HG03103 (cell line): ENCODE measurements around the gene TLE3.
"Not testable (repeated sequence)": the region's sequence is repeated elsewhere in the genome, so short reads cannot be mapped to it uniquely, and the experiment has no call there.

Experiments used
- ATAC-seq: cut with Tn5 transposase; IDR thresholded peaks from one replicate; pipeline ENCODE4 v1.9.1; 2021; ENCODE audit warnings: low read depth; ENCODE audit not compliant: unreplicated experiment

TLE3 gene

GRCh38 chr15:70127288-70127746, 29.6 kb upstream of the TLE3 start:
- no peak for ATAC-seq

DNA sequence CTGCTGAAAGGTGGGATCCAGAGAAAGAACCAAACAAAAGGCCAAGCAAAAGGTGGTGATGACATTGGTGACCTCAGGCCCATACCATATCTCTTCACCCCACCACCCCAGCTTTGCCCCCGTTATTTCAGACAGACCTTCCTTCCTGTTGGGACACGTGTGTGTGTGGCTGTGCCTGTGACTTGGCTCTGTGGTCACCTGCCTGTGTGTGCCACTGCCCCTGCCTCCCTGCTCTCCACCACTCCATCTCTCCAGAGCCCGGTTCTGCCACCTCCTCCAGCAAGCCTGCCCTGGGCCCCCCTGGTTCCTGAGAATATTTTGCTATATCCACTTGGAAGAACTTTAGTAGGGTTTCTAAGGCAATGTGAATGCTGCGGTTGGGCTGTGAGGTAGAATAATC, 28.6 kb upstream of the TLE3 start:
- no peak for ATAC-seq

DNA sequence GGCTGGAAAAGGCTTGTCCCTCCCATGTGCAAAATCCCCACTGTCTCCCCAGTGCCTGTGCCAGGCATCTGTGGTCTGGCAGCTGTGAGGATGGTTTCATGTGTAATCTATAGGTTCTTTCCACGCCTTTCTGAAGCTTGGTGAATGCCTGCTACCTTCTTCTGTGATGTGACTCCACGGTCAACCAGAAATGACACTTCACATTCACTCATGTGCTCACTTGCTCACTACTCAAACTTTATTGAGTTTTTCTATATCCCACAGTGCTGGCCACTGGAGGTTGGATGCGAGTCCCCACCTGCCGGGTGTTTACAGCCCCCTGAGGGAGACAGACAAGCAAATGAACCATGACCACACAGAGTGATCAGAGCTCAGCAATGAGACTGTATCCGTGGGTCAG, 27.9 kb upstream of the TLE3 start:
- no peak for ATAC-seq

GRCh38 chr15:70121624-70122302, 24.0 kb upstream of the TLE3 start:
- ATAC-seq = no peak

- ATAC-seq = no peak
Observed at GRCh38 chr15:70120958-70121623, 23.4 kb upstream of the TLE3 start.

- ATAC-seq = no peak
Observed at GRCh38 chr15:70119911-70120508, 22.3 kb upstream of the TLE3 start.

DNA sequence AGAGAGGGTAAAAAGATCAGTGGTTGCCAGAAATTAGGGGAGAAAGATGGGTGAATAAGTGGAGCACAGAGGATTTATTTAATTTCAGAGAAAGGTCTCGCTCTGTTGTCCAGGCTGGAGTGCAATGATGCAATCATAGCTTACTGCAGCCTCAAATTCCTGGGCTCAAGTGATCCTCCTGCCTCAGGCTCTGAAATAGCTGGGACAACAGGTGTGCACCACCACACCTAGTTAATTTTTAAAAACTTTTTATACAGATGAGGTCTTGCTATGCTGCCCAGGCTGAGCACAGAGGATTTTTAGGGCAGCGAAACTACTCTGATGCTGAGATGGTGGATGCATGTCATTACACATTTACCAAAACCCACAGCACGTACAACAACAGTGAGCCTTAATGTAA, 20.9 kb upstream of the TLE3 start:
- no peak for ATAC-seq

DNA sequence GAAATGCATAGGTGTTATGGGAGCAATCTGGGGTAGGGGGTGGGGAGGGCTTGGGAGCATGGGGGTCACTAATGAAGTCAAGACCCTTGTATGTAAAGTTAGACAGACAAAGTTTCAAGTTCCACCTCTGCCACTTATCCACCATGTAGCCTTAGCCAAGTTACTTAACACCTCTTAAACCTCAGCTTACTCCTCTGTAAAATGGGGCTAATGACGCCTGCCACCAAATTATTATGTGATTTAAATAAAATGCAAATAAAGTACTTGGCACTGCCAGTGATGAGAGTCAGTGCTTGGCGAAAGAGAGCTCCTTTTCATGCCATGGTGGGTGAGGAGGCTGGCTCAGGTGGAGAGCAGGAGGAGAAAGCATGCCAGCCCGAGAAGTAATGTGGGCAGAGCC, 18.6 kb upstream of the TLE3 start:
- ATAC-seq = no peak

- ATAC-seq = no peak
Observed at GRCh38 chr15:70114221-70114620, 16.5 kb upstream of the TLE3 start.

DNA sequence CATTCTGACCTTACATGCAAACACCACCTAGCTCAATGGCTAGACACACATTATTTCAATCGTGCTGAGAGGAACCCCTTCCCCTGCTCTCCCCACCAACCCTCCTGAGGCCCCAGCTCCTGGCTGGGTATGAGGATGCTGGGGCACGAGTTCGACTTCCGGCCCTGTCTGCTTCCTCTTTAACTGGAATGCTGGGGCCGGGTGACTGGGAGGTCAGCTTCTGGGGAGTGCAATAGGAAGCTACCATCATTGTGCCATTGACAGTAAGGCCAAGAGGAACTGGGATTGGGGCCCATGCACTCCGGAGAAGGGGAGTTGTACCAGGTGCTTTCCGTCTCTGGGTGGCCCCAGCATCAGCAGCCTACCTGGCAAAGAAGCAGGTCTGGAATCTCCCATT, 15.6 kb upstream of the TLE3 start:
- no peak for ATAC-seq

- not testable (repeated sequence) for ATAC-seq
Observed at GRCh38 chr15:70112572-70113303, 15.0 kb upstream of the TLE3 start.

- no peak for ATAC-seq
Observed at GRCh38 chr15:70112074-70112395, 14.3 kb upstream of the TLE3 start.

DNA sequence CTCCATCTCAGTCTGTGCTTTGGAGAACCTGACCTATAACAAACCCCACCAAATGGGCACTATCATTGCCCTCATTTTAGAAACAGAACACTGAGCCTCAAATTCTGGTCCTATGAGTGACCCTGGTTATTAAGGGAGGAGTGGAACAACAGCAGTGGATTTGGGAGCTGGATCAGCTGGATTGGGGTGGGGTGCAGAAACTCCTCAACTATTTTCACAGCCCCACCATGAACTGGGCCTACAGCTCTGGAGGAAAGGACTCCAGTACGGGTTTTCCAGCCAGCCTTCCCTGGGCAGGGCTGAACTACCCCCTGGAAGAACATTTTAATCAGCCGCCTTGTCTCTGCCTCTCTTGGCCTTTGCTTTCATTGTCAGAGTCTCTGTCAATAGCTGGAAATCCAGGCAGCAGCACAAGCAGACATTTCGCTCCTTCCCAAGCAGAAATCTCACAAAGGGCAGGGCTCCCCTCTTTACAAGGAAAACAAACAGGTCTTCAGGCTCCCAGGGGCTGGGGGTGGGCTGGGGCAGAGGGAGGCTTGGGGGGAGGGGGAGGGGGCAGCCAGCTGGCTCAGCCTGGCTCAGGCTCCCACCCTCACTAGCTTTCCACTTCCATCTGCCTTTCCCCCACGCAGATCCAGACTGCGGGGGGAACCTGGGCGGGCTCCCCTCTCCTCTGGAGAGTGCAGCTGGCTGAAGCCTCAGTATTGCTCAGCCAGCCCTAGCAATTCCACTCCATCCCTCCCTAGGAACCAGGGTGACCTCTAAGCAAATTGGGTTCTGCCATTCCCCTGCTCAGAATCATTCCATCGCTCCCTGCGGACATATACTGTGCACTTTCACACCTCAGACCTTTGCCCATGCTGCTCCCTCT, 13.7 kb upstream of the TLE3 start:
- no peak for ATAC-seq

DNA sequence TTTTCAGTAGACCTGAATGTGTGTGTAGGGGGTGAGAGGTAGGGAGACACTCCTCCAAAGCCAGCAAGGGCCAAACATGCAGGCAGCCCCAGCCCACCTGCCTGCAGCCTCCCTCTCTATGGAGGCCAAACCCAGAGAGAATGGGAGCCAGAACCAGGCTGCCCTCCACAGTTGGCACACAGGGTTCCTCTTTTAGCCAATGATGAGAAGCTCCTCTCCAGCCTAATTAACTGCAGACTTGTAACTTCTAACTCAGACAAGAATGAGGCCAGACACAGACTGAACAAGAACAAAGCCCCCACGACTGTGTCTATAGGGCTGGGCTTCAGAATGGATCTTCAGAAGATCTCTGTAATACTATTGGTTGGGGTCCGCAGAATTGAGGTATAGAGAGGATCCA, 12.3 kb upstream of the TLE3 start:
- no peak for ATAC-seq

DNA sequence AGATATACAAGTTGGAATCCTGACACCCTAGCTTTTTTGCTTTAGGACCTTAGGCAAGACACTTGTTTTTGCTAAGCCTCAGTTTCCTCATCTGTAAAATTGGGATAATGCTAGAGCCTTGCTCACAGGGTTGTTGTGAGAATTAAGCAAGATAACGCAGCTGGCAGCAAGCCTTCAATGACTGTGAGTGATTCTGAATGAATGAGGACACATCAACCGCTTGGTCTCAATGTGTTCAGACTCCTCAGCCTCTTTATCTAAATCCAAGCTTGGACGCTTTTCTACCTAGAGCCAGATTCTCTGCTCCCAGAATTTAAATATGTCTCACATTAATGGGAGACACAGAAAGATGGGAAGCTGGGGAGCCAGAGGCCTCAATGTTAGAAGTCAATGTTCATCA, 11.8 kb upstream of the TLE3 start:
- ATAC-seq = no peak

GRCh38 chr15:70103880-70104626, 6.3 kb upstream of the TLE3 start:
- ATAC-seq = no peak

DNA sequence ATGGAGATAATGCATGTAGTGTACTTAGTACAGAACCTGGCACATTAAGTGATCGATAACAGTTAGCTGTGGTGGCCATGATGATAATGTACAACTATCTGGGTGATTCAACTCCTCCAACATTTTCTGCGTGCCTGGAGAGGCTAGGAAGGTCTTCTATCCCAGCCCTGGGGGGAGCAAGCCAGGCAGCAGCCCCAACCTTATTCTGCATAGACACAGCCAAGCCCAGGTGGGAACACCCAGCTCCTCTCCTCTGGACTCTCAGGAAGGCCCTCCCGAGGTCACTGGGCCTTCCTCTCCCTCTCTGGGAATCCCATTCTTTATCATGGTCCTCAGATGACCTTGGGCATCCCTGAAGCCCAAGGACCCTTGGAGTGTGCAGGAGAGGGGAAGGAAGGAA, 5.1 kb upstream of the TLE3 start:
- no peak for ATAC-seq

DNA sequence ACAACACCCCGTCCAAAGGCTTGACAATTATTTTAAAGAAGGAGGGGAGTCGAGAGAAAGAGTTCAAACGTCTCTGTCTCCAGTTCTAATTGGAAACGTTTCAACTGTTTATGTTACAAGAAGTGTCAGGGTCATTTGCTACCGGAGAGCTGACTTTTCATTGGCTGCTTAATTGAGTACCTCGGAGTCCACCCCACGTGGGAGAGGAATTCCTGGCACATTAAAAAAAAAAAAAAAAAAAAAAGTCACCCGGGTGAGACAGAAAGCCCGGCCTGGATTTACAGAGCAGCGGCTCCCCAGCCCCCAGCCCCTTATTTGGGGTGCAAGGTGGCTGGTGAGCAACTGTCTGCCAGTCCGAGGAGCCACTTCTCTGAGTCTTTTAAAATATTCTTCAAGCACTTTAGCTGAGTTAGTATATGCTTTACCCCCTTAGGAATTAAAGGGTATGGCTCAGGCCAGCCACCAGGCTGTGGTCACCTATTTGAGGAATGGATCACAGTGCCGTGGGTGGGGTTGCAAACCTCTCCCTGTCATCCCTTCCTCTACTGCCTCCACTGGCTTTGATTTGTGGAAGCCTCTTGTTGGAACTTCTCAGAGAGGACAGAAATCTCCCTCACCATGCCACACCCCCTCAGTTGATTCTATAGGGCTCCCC, 3.9 kb upstream of the TLE3 start:
- ATAC-seq = no peak
